Activated T-cell treated with anti-CD3 and anti-CD28 coated beads for 4 hours (primary cell): Measurements from ENCODE around the gene RALA.

ENCODE experiments used
- DNase-seq: peaks from one replicate; pipeline ENCODE4 v3.0.0-alpha.2; 2020

The RALA gene, protein sequence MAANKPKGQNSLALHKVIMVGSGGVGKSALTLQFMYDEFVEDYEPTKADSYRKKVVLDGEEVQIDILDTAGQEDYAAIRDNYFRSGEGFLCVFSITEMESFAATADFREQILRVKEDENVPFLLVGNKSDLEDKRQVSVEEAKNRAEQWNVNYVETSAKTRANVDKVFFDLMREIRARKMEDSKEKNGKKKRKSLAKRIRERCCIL

DNA sequence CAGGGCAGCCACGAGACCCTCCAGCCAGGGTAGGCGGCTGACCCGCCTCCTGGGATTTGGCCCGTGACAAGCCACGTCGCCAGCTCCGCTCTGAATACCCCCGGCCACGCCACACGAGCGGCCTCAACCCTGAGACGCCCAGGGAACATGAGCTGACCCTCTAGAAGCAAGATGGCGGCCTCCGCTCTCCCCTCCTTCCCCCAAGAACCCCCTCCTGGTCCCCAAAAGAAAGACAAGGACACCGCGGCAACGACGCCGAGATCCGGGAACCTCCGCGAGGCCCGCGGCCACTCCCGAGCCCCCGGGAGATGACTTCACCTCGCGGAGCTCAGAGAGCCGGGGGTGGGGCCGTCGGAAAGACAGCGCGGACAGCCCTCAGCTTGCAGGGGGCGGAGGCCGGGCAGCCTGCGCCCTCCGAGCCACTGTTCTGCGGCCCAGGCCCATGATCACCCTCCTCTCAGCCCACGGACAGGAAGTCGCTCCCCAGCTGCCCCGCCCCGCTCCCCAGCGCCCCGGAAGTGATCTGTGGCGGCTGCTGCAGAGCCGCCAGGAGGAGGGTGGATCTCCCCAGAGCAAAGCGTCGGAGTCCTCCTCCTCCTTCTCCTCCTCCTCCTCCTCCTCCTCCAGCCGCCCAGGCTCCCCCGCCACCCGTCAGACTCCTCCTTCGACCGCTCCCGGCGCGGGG lies at the start of gene RALA:
RALA (plus strand) TSS at position 526 of the 685 bp plus-strand sequence. CDS start 63,096 bp downstream, outside the sequence.
- peak; percentile 84 for DNase-seq

- no peak for DNase-seq
Observed at GRCh38 chr7:39574673-39575349, 48.6 kb upstream of the RALA start.

DNA sequence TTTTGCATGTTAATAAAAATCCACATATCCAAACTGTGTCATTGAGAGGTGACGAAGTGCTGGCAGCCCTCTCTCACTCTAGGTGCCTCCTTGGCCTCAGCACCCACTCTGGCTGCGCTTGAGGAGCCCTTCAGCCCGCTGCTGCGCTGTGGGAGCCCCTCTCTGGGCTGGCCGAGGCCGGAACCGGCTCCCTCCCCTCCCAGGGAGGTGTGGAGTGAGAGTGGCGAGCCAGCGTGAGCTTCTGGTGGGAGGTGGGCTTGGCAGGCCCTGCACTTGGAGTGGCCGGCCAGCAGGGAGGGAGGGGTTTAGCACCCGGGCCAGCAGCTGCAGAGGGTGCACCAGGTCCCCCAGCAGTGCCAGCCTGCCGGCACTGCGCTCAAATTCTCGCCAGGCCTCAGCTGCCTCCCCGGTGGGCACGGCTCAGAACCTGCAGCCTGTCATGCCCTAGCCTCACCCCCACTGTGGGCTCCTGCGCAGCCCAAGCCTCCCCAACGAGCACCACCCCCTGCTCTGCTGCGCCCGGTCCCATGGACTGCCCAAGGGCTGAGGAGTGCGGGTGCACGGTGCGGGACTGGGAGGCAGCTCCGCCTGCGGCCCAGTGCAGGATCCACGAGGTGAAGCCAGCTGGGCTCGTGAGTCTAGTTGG lies 46.0 kb upstream of the RALA start:
- no peak for DNase-seq

GRCh38 chr7:39580149-39580874 lies 43.1 kb upstream of the RALA start:
- peak; percentile 69 for DNase-seq

DNA sequence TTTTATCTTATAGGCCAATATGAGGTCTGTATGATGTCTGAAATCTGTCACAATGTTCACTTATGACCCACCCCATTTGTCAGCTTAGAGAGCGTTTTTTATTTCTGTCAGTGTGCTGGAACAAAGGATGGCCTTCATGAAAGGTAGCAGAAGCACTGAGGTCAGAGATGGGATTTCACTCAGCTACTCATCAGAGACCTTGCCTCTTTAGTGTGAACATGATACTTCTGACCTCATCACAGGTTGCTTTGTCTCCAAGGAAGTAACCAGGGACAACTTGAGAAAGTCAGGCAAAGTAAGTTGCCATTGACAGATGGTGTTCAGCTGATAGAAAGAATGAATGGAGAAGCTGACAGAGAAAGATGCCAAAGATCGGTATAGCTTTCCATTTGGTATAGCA lies 40.8 kb upstream of the RALA start:
- DNase-seq = no peak

DNA sequence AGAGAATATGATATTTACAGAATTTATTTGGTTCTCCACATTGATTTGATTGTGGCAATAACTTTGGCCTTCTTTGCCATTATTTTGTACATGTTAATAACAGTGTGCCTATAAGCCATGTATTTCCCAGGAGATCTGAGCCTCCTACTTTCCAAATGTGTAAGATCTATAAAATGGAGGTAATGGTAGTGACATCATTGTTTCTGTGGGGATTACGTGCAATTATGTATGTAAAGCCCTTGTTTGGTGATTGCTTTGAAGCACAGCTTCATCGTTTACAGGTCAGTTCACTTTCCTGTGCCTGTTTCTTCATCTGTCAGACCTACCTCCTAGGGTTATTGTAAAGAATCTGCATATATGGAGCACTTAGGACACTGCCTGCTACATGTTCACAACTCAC lies 39.8 kb upstream of the RALA start:
- DNase-seq = no peak

- DNase-seq = no peak
Observed at GRCh38 chr7:39587393-39587792, 36.0 kb upstream of the RALA start.

DNA sequence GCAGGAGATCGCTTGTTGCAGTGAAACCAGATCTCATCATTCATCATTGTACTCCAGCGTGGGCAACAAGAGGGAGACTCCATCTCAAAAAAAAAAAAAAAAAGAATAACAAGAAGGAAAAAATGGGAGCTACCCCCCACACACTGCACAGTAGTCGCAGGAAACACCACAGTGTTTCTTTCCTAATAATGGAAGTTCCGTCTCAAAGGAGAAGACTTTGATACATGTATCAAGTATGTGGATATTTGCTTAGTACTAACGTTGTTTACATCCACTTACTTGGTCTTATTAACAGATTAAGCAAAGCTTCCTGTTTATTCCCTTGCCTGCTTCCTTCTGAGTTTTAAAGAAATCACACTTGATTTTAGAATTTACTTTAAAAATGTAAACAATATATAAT lies 35.0 kb upstream of the RALA start:
- DNase-seq = no peak

GRCh38 chr7:39589323-39590111 lies 33.9 kb upstream of the RALA start:
- peak; percentile 53 for DNase-seq

DNA sequence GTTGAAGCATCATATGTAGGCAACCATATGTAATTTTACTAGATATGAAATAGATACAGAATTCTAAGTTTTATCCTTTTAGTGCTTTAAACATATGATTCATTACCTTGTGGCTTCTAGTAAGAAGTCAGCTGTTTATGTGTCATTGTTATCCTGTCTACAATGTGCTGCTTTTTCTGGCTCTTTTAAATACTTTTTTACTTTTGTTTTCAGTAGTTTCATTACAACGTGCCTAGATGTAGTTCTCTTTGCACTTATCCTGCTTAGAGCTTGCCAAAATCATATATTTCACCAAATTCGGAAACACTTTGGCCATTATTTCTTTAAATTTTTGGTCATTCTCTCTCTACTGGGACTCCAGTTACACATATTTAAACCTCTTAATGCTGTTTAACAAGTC lies 30.8 kb upstream of the RALA start:
- DNase-seq = no peak

- DNase-seq = no peak
Observed at GRCh38 chr7:39594988-39595620, 28.3 kb upstream of the RALA start.

- no peak for DNase-seq
Observed at GRCh38 chr7:39602351-39602750, 21.0 kb upstream of the RALA start.

DNA sequence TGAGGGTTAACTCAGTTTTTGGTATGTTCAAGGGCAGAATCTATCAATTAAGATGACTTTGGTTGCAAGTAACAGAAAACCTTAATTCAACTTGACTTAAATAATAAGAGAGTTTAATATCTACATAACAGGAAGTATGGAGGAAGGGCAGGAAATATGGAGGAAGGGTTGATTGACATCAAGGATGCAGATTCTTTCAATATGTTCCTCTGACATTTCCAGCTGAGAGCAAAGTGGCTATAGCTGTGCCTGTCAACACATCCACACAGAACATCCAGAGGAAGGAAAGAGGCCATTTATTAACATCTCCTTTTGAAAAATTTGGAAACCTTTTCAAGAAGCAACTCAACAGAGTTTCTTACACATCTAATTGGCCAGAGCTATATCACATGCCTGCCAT lies 19.4 kb upstream of the RALA start:
- no peak for DNase-seq

GRCh38 chr7:39605087-39605486 lies 18.3 kb upstream of the RALA start:
- DNase-seq = no peak

DNA sequence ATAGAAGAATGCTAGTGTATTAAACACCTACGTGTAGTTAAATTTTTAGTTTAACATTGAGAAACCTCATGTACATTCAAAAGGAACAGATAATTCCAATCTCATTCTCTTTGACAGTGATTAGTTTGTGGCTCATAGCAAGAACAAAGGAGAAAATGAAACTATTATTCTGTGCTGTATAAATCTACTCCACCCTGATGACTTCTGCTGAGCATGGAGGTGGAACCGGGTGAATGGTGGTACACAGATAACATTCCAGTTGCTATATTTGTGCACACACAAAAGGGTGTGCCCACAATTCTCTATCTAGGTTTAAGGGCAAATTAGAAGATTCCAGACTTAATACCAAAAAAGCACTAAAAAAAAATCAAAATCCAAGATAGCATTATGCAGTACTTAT lies 17.0 kb upstream of the RALA start:
- no peak for DNase-seq

DNA sequence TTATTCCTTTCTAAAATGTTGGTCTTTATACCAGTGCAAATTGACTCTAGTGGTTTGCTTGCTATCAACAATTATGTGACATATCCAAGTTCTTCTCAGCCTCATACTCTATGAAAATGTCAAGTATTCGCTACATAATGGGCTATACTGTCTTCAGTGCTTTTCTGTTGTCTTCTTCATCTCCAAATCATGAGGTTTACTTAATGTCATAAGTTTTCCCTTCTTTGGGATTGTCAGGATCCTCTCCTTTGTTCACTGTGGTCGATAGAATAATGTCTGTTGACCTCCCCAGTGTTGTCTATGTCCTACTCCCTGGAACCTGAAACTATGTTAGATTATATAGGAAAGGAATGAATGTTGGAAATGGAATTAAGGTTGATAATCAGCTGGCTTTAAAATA lies 16.4 kb upstream of the RALA start:
- DNase-seq = no peak

GRCh38 chr7:39607865-39608264 lies 15.5 kb upstream of the RALA start:
- DNase-seq = no peak

GRCh38 chr7:39608278-39608677 lies 15.1 kb upstream of the RALA start:
- DNase-seq = no peak

DNA sequence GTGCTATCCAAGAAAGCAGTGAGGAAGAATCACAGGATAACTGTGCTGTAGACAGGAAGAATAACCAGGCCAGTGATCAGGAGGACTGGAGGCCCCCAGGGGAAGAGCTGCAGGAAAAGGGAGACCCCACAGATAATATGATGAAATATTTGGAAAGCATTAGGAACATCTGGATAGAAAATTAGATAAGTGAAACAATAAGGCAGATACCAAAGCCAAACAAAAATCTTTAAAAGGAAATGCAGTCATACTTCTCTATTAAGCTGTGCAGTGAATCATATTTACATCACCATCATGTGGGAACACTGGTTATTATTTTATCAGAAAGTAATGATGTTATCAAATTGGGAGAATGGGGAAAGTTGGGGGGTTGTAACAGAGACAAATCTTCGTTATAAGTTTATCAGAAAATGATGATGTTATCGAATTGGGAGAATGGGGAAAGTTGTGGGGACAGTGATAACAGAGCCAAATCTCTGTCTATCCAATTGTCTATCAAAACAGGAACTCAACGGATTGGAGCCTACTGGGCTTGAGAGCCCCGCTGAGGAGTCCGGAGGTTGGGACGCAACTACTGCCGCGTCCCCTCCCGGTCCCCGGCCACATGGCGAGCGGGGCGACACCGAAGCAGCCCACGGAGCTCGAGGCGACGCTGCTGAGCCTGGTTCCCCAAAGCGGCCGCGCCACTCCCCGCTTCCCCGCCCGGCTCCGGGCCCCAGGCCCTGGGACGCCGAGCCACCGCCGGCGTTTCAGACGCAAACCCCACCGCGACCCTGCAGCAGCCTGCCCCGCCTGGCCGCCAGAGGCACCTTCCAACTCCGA lies 14.0 kb upstream of the RALA start:
- DNase-seq = no peak

DNA sequence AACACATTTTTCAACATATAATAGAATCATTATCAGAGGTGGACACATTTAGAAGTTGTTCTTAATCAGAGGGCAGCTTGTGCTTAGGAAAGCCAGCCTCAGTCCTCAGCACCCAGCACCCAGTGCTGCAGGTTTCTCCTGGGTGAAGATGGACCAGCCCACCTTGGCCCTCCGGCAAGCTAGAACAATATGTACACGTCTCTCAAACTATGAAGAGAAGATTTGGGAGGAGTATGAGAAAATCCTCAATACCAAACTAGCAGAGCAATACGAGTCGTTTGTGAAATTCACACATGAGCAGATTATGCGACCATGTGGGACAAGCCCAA lies 13.5 kb upstream of the RALA start:
- DNase-seq = no peak

- DNase-seq = no peak
Observed at GRCh38 chr7:39613577-39613976, 9.8 kb upstream of the RALA start.
